Non-pigmented ciliary epithelial cell (primary cell): Measurements from ENCODE around the gene WWOX.
"Not testable (repeated sequence)": the region's sequence is repeated elsewhere in the genome, so short reads cannot be mapped to it uniquely, and the experiment has no call there.

Experiments used
- DNase-seq: peaks from one replicate; pipeline ENCODE4 v3.0.0-alpha.2; 2010; ENCODE audit warnings: low read depth

Gene WWOX

GRCh38 chr16:78577630-78578029 is 478.2 kb downstream of the WWOX start:
- DNase-seq, result no peak

DNA sequence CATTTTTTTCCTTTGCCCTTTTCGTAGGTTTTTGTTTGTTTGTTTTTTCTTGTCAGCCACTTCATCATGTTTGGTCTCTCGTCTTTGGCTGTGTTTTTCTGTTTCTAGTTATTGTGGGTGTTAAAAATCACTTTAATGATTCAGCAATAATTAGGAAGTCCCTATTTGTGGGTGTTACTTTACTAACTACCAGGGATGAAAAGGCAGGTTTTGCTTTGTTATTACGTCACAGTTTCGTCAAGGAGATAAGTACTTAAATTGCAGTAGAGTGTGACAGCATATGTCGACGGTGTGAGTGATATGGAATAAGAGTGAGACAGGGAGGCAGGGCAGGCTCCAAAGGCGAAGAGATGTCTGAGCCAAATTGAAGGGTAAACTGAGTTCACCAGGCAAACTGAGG is 479.6 kb downstream of the WWOX start:
- DNase-seq, result no peak

DNA sequence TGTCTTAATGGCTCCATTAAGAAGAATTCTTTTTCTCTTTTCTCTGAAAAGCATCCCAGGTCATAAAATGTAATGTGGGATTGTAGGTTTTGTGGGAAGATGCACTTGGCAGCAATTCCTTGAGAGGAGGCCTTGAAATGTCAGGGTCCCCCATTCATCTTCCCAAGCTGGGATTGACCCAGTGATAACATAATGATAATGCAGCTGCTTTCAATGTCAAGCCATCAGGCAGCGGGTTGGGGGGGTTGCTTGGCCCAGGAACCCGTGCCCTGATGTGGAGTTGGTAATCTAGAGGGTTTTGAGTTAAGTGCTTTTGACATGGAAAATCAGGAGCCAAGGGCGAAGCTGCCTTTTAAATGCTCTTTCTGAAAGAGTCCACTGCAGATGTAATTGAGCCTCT is 484.0 kb downstream of the WWOX start:
- DNase-seq, result no peak

- no peak for DNase-seq
Measured at GRCh38 chr16:78584213-78584860, 484.9 kb downstream of the WWOX start.

- DNase-seq, result no peak
Measured at GRCh38 chr16:78584991-78585390, 485.5 kb downstream of the WWOX start.

DNA sequence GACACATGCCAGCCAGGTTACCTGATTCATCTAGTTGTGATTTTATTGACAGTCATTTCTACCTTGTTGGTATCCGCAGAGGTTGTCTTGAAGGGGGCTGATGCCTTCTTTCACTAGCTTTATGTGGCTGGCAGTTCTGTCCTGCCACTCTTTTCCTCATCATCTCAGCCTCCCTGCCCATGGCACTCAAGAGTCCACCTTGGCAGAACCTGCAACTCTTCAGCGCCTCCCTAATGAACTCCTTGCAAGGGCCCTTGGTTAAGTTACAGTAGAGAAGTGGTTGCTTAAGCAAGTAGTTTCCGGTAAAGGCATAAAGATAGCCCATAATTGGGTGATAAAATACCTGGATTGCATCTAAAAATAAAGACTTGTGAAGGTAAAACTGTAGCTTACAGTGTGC is 489.9 kb downstream of the WWOX start:
- DNase-seq, result no peak

DNA sequence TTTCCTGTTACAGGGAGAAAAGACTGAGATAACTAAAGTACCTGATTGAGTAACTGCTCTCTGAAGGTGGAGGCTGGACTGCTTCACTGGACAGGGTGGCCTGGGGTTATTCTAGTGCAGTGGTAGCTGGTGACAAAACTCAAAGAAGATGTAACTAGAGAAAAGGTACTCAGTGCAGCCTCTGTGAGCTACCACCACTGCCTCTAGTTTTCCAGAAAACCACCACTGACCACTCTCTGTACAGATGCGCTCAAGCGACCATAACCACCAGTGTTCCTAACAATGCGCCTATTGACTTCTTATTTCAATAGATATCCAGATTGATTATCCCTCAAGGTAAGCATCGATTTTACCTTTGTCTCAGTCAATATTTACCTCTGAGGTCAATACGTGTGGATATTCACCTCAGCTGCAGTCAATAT is 492.2 kb downstream of the WWOX start:
- DNase-seq, result no peak

DNA sequence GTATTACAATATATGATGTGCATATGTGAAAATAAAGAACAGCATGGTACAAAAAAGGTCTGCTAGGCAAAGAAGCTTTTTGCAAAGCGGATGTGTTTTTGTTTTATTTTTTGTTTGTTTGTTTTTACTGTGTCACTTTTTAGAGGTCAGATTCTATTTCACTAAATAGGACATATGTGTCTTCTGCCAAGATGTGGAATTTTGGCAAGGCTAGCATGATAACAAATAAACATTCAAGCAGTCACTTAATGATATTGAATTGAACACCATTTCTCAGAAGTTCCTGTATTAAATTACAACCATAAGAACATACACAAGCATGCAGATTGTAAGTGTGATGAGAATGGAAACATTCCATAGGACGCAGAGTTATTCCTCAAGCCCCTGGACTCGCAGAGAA is 492.7 kb downstream of the WWOX start:
- no peak for DNase-seq

GRCh38 chr16:78593352-78593751 is 493.9 kb downstream of the WWOX start:
- no peak for DNase-seq

GRCh38 chr16:78594191-78594590 is 494.7 kb downstream of the WWOX start:
- DNase-seq, result no peak

DNA sequence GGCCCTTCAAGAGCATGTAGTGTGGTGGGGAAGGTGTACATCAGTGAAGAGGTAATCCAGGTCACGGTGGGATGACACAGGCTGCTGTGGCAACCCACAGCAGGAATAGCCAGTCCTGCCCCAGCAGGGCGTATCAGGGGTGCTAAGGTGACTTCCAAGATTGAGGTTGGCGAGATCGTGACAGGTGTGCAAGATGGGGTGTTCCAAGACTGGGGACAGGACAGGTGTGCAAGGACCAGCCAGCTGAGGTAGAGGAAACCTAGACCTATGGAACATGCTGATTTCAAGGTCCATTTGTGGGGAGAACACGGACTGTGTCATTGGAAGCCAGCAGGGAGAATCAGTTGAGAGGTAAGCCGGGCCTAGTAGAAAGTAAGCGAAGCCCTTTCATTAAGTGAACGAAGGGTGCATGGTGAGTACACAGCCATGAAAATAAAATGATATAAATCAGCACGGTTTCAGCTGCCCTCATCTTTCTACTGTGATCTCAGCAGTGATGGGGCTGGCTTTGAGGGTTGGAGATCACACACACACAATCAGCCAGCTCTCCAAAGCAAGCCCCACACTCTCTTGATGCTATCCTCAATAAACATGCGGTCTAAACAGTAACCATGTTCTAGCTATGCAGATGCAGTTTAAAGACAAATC is 497.0 kb downstream of the WWOX start:
- no peak for DNase-seq

DNA sequence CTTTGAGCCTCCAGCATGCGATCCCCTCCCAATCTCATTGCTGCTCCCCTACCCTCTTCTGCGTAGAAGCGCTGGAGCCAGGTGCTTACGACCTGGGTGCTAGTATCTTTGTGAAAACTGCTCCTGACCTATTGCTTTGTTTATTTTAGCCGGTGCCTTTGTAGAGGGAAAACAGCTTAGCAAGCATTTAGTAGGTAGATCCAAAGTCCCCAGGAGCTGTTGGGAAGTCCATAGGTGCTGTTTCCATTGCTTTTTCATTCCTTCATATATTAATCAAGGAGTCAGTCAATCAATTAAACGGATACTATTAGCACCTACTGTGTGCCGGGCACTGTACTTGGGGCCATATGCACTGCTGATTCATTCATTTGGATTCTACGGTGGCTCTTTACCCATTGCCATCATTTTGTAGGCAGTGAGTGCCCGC is 497.6 kb downstream of the WWOX start:
- DNase-seq, result no peak

GRCh38 chr16:78597809-78598570 is 498.5 kb downstream of the WWOX start:
- DNase-seq, result no peak

DNA sequence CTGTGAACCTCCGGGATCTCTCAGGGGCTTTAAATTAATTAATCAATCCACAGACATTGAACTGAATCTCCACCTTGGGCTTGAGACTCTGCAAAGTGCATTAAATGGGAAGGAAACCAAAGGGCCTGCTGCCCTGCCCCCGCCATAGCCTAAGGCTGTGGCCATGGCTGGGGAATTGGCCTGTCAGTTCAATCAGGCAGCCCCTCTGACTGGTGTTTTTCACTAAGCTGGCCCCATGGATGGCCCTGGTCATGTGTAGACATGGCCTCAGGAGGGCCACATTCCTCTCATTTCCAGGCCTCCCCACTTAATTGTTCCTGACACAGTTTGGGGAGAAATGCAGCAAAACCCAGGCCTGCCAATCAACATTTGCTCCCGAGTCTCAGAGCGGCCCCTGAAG is 499.8 kb downstream of the WWOX start:
- no peak for DNase-seq

GRCh38 chr16:78604423-78605062 is 505.1 kb downstream of the WWOX start:
- DNase-seq, result not testable (repeated sequence)

- DNase-seq, result no peak
Measured at GRCh38 chr16:78605548-78606101, 506.2 kb downstream of the WWOX start.

DNA sequence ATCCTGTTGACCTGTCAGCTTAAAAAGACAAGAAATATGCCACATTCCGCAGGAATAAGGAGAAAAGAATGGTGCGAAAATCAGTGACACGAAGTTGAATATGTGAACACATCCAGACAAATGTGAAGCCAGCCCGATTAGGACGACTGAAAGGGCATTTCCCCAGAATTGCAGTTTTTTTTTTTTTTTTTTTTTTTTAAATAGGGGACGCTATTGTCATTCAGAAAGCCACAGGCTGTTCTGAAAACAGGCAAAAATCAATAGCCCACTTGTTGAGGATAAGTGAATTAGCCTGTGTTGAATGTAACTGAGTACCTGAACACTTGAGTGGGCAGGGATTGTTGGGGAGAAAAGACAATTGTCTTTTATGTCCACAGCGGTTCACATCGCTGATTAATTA is 507.1 kb downstream of the WWOX start:
- no peak for DNase-seq

- no peak for DNase-seq
Measured at GRCh38 chr16:78607022-78607421, 507.6 kb downstream of the WWOX start.

DNA sequence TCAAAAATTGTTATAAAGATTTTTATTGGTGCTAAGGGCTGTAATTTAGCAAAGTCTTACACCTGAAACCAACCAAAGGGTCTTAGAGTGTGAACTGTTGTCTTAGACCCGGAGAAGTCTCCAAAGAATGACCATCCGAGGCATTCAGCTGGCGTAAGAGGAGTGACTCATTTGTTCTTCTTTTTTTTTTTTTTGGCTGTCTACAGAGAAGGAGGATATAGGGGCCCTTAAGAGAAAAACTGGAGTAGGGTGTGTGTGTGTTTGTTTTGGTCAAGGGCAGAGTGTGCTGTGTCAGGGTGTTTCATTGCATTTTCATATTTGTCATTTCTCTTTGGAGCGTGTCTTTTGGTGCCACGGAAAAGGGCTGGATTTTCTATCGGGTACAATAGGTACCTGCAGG is 508.0 kb downstream of the WWOX start:
- DNase-seq, result no peak

DNA sequence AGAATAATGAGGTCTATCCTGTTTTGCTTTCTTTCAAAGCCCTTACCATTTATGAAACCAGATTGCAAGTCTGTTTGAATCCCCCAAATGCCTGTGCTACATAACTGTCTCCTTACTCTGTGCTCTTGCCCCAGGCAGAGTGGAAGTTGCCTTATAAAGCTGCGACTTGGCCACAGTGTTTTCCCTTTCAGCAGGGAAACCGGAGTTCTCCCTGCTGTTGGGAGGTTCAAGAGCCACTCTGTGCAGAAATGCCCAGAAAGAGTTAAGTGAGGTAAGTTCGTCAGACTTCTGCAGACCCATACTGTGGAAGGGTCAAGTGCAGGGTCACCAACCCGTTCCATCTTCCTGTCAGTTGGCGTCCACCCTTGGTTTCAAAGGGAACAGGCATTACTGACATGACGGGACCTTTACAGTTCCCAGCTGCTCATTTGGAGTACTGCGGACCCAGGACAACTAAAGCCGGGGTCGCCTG is 508.9 kb downstream of the WWOX start:
- no peak for DNase-seq

DNA sequence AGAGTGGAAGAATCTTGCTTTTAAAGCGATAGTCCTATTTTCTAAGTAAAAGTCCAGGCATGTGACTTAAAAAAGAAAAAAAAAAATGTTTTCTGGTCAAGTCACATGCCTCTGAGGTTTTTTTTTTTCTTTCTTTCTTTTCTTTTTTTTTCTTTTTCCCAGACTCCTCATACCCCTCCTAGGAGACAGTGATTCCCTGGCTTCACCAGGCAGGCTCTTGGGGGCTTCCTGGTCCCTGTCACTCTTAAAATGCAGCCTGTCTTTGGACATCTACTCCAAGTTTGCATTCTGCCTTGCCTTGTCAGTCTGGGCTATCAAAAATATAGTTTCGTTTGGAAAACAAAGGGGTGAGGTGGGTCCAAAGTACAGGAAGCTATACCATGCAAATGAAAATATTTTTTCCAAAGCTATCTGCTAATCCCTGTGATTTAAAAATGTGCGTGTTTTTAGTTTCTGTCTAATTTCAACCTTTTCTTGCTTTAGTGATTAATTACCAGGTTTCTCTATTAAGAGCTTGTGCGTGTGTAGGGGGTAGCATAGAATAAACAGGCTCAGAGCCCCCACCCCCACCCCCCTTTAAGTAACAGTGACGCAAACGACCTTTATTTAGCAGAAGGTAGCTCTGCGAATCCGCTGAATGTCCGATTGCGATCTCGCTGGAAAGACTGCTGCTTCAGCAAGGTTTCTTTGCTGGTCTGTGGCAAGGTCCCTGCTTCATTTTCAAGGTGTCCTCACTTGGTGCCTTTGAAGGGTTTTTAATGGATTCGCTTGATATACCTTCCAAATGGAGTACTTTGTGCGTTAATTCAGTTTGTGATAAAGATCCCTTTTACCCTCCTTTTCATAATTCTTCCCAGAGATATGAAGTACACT is 510.2 kb downstream of the WWOX start:
- DNase-seq, result no peak
